ENCODE data around the gene COL6A3. TPM values are rescaled to one million over a fixed set of nuclear protein-coding genes. Genes with fewer than 3 reads are reported as not detected.

COL6A3 gene
- total and polyA plus RNA-seq, 7 experiments from 2014 or later, result 0.02 to 3.1 (median 2.2) TPM

DNA sequence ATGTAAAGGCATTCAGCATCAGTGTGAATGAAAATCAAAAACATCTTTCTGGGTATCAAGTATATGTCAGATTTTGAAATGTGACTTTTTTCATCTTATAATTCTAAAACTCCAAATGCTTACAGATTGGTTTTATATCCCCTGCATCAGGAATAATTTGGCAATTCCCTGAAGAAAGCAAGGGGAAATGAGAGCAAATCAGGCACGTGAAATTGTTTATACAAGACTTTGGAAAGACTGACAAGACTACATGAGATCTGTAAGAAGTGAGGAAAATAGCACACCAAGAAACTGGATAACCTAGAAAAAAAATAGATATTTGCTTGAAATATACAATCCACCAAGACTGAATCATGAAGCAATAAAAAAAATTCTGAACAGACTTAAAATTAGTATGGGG lies 13.8 kb downstream of the COL6A3 start:
- DNase-seq, result no peak
- CTCF ChIA-PET, result no interaction called here
- peaks cover 0 to 2% (median 0%) of the 10 kb centered on the region in 5 donors for H3K27me3 Mint-ChIP-seq
- no peaks in the 10 kb centered on the region for H3K27me3 ChIP-seq (ENCODE audit: control insufficient read depth in 2 of 2, insufficient read depth in 2 of 2, low read length in 2 of 2)
- no peaks in the 10 kb centered on the region for H3K9me3 Mint-ChIP-seq
- H3K36me3 ChIP-seq (ENCODE audit: control insufficient read depth in 2 of 3, insufficient read depth in 3 of 3, low read length in 3 of 3), result no peaks in the 10 kb centered on the region
- H3K36me3 Mint-ChIP-seq, result peaks cover 0 to 1% (median 0%) of the 10 kb centered on the region in 5 donors
- POLR2A ChIA-PET, result no interaction called here
- no peak overlapping the region for H3K27ac Mint-ChIP-seq
- no peak overlapping the region for H3K27ac ChIP-seq (ENCODE audit: low read depth, low read length)
- intact Hi-C loops (cut with micrococcal nuclease), result no loop called here
- no peaks in the 10 kb centered on the region for H3K4me1 Mint-ChIP-seq
- no peak overlapping the region for H3K4me3 Mint-ChIP-seq
- no peaks in the 10 kb centered on the region for H3K4me1 ChIP-seq (ENCODE audit: control insufficient read depth in 2 of 2, insufficient read depth in 2 of 2, low read length in 2 of 2)
- no peak for ATAC-seq
- H3K4me3 ChIP-seq (ENCODE audit: low read length), result no peak overlapping the region
- H3K9me3 ChIP-seq (ENCODE audit: control insufficient read depth in 2 of 3, low read length in 3 of 3), result no peaks in the 10 kb centered on the region

DNA sequence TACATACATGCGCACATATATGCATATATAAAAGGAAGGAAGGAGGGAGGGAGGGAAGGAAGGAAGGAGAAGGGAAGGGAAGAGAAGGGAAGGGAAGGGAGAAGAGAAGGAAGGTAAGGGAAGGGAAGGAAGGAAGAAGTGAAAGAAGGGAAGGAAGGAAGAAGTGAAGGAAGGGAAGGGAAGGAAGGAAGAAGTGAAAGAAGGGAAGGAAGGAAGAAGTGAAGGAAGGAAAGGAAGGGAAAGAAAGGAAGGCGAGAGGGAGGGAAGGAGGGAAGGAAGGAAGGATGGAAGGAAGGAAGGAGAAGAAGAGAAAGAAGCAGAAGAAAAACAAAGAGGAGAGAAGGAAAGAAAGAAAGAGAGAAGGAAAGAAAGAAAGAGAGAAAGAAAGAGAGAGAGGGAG lies 16.9 kb downstream of the COL6A3 start:
- Mint-ChIP-seq H3K4me3 (no peak overlapping the region), H3K27ac (no peak overlapping the region), H3K27me3 (peaks cover 0 to 2% (median 0%) of the 10 kb centered on the region in 5 donors), H3K9me3 (no peaks in the 10 kb centered on the region), H3K4me1 (no peaks in the 10 kb centered on the region), H3K36me3 (peaks cover 0 to 5% (median 0%) of the 10 kb centered on the region in 5 donors)
- ChIA-PET POLR2A (no interaction called here), CTCF (no interaction called here)
- ATAC-seq (no peak), DNase-seq (no peak)
- no peaks in the 10 kb centered on the region for H3K36me3 ChIP-seq (ENCODE audit: control insufficient read depth in 2 of 3, insufficient read depth in 3 of 3, low read length in 3 of 3)
- no peaks in the 10 kb centered on the region for H3K4me1 ChIP-seq (ENCODE audit: control insufficient read depth in 2 of 2, insufficient read depth in 2 of 2, low read length in 2 of 2)
- intact Hi-C loops (cut with micrococcal nuclease), result no loop called here
- no peaks in the 10 kb centered on the region for H3K27me3 ChIP-seq (ENCODE audit: control insufficient read depth in 2 of 2, insufficient read depth in 2 of 2, low read length in 2 of 2)
- no peak overlapping the region for H3K27ac ChIP-seq (ENCODE audit: low read depth, low read length)
- H3K4me3 ChIP-seq (ENCODE audit: low read length), result no peak overlapping the region
- H3K9me3 ChIP-seq (ENCODE audit: control insufficient read depth in 2 of 3, low read length in 3 of 3), result no peaks in the 10 kb centered on the region

DNA sequence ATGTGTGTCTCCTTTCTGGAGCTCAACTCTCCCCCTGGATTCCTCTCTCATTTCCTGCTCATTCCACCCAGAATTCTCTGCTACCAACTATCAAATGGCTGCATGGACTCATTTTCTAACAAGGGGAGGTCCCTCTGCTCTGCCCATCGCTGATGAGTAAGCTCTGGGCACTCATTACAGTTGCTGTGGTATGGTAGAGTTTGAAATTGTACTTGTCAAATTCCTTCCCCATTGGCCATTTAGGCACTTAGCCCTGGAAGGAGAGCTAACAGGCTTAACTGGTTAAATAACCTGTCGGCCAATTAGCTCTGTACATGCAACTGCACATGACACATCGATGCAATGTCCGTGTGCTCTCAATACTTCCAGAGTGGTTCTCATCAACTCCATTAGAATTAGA lies 20.4 kb downstream of the COL6A3 start:
- intact Hi-C loops (cut with micrococcal nuclease), result no loop called here
- no peak overlapping the region for H3K4me3 Mint-ChIP-seq
- ATAC-seq (no peak), DNase-seq (no peak)
- H3K36me3 ChIP-seq (ENCODE audit: control insufficient read depth in 2 of 3, insufficient read depth in 3 of 3, low read length in 3 of 3), result no peaks in the 10 kb centered on the region
- H3K9me3 Mint-ChIP-seq, result no peaks in the 10 kb centered on the region
- H3K36me3 Mint-ChIP-seq, result peaks cover 0 to 5% (median 0%) of the 10 kb centered on the region in 5 donors
- no peak overlapping the region for H3K27ac Mint-ChIP-seq
- ChIA-PET CTCF (no interaction called here), POLR2A (no interaction called here)
- no peaks in the 10 kb centered on the region for H3K9me3 ChIP-seq (ENCODE audit: control insufficient read depth in 2 of 3, low read length in 3 of 3)
- no peak overlapping the region for H3K4me3 ChIP-seq (ENCODE audit: low read length)
- no peak overlapping the region for H3K27ac ChIP-seq (ENCODE audit: low read depth, low read length)
- no peaks in the 10 kb centered on the region for H3K4me1 Mint-ChIP-seq
- H3K27me3 ChIP-seq (ENCODE audit: control insufficient read depth in 2 of 2, insufficient read depth in 2 of 2, low read length in 2 of 2), result no peaks in the 10 kb centered on the region
- no peaks in the 10 kb centered on the region for H3K4me1 ChIP-seq (ENCODE audit: control insufficient read depth in 2 of 2, insufficient read depth in 2 of 2, low read length in 2 of 2)
- peaks cover 0 to 2% (median 0%) of the 10 kb centered on the region in 5 donors for H3K27me3 Mint-ChIP-seq

DNA sequence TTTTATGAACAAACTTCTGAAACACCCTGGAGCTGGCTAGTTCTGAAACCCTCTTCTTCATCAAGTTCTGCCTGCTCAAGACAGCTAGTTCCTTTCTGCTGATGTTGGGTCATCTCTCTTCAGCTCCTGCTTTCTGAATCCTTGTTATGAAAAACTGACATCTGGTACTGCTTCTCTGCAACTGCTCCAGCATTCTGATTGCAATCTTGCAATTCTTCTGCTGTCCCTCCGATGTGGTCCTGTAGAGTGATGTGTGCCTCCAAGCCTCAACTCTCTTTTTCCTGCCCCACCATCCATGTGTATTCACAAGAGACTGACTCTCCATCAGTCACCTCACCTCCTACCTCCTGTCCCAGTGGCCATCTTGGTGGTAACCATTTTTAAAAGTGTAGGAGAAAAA lies 21.8 kb downstream of the COL6A3 start:
- ATAC-seq, result no peak
- CTCF ChIA-PET, result no interaction called here

DNA sequence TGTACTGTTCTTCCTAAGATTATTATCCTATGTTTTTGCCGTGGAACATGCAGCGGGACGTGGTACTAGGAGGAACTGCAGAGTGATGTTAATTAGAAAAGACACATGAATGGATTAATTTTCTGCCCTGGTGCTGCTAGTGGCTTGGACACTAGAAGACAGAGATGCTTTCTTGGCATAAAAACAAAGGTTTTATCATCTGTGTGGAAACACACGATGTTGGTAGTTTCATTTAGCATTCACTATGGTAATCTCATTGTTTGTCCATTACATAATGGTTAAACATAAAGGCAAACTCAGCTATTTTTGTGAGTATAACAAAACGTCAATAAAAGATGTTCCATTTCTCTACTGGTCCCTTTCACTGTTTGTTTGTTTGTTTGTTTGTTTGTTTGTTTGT lies 22.8 kb downstream of the COL6A3 start:
- intact Hi-C loops (cut with micrococcal nuclease), result no loop called here
- no peaks in the 10 kb centered on the region for H3K36me3 ChIP-seq (ENCODE audit: control insufficient read depth in 2 of 3, insufficient read depth in 3 of 3, low read length in 3 of 3)
- no peaks in the 10 kb centered on the region for H3K9me3 ChIP-seq (ENCODE audit: control insufficient read depth in 2 of 3, low read length in 3 of 3)
- H3K27me3 ChIP-seq (ENCODE audit: control insufficient read depth in 2 of 2, insufficient read depth in 2 of 2, low read length in 2 of 2), result no peaks in the 10 kb centered on the region
- DNase-seq (no peak), ATAC-seq (no peak)
- CTCF ChIA-PET, result no interaction called here
- Mint-ChIP-seq H3K36me3 (peaks cover 0 to 10% (median 0%) of the 10 kb centered on the region in 5 donors), H3K4me3 (no peak overlapping the region), H3K27me3 (no peaks in the 10 kb centered on the region), H3K27ac (no peak overlapping the region), H3K4me1 (no peaks in the 10 kb centered on the region), H3K9me3 (no peaks in the 10 kb centered on the region)
- POLR2A ChIA-PET, result interaction anchor here (0.6 kb wide), 1 partner anchor 30 kb away, joined by 3 read pairs; no protein-coding TSS in a partner anchor
- H3K4me1 ChIP-seq (ENCODE audit: control insufficient read depth in 2 of 2, insufficient read depth in 2 of 2, low read length in 2 of 2), result no peaks in the 10 kb centered on the region
- H3K27ac ChIP-seq (ENCODE audit: low read depth, low read length), result no peak overlapping the region
- no peak overlapping the region for H3K4me3 ChIP-seq (ENCODE audit: low read length)

More for the DNA sequence above, 21.8 kb downstream of the COL6A3 start:
- H3K4me1 ChIP-seq (ENCODE audit: control insufficient read depth in 2 of 2, insufficient read depth in 2 of 2, low read length in 2 of 2), result no peaks in the 10 kb centered on the region
- H3K4me1 Mint-ChIP-seq, result no peaks in the 10 kb centered on the region
- peaks cover 0 to 7% (median 0%) of the 10 kb centered on the region in 5 donors for H3K36me3 Mint-ChIP-seq
- no peaks in the 10 kb centered on the region for H3K9me3 Mint-ChIP-seq
- no peak overlapping the region for H3K4me3 ChIP-seq (ENCODE audit: low read length)
- peak overlapping the region in 1 of 9 donors; percentile 3 for H3K27ac Mint-ChIP-seq
- no peaks in the 10 kb centered on the region for H3K27me3 ChIP-seq (ENCODE audit: control insufficient read depth in 2 of 2, insufficient read depth in 2 of 2, low read length in 2 of 2)
- H3K36me3 ChIP-seq (ENCODE audit: control insufficient read depth in 2 of 3, insufficient read depth in 3 of 3, low read length in 3 of 3), result no peaks in the 10 kb centered on the region
- H3K27ac ChIP-seq (ENCODE audit: low read depth, low read length), result no peak overlapping the region
- H3K9me3 ChIP-seq (ENCODE audit: control insufficient read depth in 2 of 3, low read length in 3 of 3), result no peaks in the 10 kb centered on the region
- intact Hi-C loops (cut with micrococcal nuclease), result no loop called here
- POLR2A ChIA-PET, result no interaction called here
- H3K27me3 Mint-ChIP-seq, result peaks cover 0 to 2% (median 0%) of the 10 kb centered on the region in 5 donors
- no peak for DNase-seq
- H3K4me3 Mint-ChIP-seq, result no peak overlapping the region

DNA sequence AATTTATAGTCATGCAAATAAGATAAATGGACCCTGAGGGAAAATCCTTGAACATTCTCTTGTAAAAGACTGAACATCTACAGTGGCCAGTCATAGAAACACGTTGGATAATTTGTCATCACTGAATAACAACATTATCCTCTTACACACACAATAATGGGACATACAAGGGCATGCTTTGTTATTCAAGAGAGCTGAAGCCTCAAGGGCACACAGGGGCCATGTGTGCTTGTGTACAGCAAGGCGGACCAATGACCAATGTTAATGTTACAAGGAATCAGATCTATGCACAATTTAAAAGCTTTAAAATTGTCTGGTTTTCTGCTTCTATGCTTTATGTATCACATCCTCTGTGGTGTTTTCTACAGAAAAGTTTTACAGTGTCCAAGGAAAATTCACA lies 23.7 kb downstream of the COL6A3 start:
- no peaks in the 10 kb centered on the region for H3K4me1 ChIP-seq (ENCODE audit: control insufficient read depth in 2 of 2, insufficient read depth in 2 of 2, low read length in 2 of 2)
- no peak overlapping the region for H3K4me3 Mint-ChIP-seq
- no peaks in the 10 kb centered on the region for H3K9me3 ChIP-seq (ENCODE audit: control insufficient read depth in 2 of 3, low read length in 3 of 3)
- ChIA-PET CTCF (no interaction called here), POLR2A (no interaction called here)
- H3K9me3 Mint-ChIP-seq, result no peaks in the 10 kb centered on the region
- peaks cover 0 to 9% (median 0%) of the 10 kb centered on the region in 5 donors for H3K36me3 Mint-ChIP-seq
- no peaks in the 10 kb centered on the region for H3K27me3 Mint-ChIP-seq
- H3K27me3 ChIP-seq (ENCODE audit: control insufficient read depth in 2 of 2, insufficient read depth in 2 of 2, low read length in 2 of 2), result no peaks in the 10 kb centered on the region
- intact Hi-C loops (cut with micrococcal nuclease), result no loop called here
- no peaks in the 10 kb centered on the region for H3K4me1 Mint-ChIP-seq
- H3K27ac Mint-ChIP-seq, result no peak overlapping the region
- H3K36me3 ChIP-seq (ENCODE audit: control insufficient read depth in 2 of 3, insufficient read depth in 3 of 3, low read length in 3 of 3), result no peaks in the 10 kb centered on the region
- no peak overlapping the region for H3K27ac ChIP-seq (ENCODE audit: low read depth, low read length)
- no peak for DNase-seq
- ATAC-seq, result no peak
- no peak overlapping the region for H3K4me3 ChIP-seq (ENCODE audit: low read length)

DNA sequence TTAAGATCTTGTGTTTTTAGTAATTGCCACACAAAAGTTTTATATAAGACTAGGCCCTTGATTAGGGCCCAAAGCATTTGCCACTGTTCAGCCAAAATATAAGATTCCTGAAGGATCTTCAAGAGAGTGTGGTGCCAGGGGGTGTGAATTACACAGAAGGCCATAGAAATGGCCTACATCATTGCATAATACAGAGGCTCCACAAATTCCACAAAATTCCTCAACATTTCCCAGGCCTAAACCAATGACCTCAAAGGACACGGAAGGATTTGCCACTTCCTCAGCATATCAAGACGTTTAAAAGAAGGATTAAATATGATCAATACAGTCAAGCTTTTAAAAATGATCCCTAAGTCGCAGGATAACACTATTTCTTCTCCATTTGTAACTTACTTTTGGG lies 24.1 kb downstream of the COL6A3 start:
- Histone ChIP-seq H3K4me1 (ENCODE audit: control insufficient read depth in 2 of 2, insufficient read depth in 2 of 2, low read length in 2 of 2) (no peaks in the 10 kb centered on the region), H3K9me3 (ENCODE audit: control insufficient read depth in 2 of 3, low read length in 3 of 3) (no peaks in the 10 kb centered on the region), H3K4me3 (ENCODE audit: low read length) (no peak overlapping the region), H3K27ac (ENCODE audit: low read depth, low read length) (no peak overlapping the region), H3K36me3 (ENCODE audit: control insufficient read depth in 2 of 3, insufficient read depth in 3 of 3, low read length in 3 of 3) (no peaks in the 10 kb centered on the region), H3K27me3 (ENCODE audit: control insufficient read depth in 2 of 2, insufficient read depth in 2 of 2, low read length in 2 of 2) (no peaks in the 10 kb centered on the region)
- Mint-ChIP-seq H3K36me3 (peaks cover 0 to 8% (median 0%) of the 10 kb centered on the region in 5 donors), H3K27me3 (no peaks in the 10 kb centered on the region), H3K27ac (no peak overlapping the region), H3K4me3 (no peak overlapping the region), H3K4me1 (no peaks in the 10 kb centered on the region), H3K9me3 (no peaks in the 10 kb centered on the region)
- ATAC-seq, result no peak
- intact Hi-C loops (cut with micrococcal nuclease), result no loop called here
- ChIA-PET POLR2A (no interaction called here), CTCF (no interaction called here)
- DNase-seq, result no peak

All from naive thymus-derived CD4-positive, alpha-beta T cell (primary cell).